Measurements from ENCODE around the gene CES2. TPM values are rescaled to one million over a fixed set of nuclear protein-coding genes. Genes with fewer than 3 reads are reported as not detected.

The CES2 gene
- polyA plus RNA-seq, 4 donors, result 221 to 337 (median 294) TPM

DNA sequence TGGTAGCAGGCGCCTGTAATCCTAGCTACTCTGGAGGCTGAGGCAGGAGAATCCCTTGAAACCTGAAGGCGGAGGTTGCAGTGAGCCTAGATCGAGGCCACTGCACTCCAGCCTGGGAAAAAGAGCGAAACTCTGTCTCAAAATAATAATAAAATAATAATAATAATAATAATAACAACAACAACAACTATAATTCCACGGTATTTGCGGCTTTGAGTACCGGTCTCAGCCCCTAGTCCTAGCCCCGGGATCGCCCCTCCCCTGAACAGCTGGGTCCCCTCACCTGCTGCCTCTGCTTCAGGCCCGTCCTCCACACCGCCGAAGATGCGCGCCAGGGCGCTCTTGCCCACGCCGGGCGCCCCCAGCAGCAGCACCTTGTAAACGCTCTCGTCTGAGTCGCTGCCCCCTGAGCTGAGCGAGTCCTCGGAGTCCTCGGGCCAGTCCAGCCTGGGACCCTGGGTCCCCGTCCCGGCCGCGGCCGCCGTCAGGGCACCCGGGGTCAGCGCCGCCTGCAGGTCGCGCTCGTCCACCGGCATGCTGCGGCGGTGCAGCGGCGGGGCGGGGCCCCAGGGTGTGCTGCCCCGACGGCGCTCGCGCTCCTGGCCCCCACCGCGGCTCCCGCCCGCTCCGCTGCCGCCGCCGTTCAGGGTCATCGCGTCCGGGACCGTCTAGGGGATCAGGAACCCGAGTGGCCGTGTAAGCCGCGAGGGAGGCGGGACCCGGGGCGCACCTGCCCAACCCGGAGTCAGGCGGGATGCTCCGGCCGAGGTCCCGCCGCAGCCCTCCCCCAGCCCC, 10.6 kb upstream of the CES2 start:
- no peak overlapping the region for H3K27ac ChIP-seq (ENCODE audit: low read depth in 1 of 3, low read length in 2 of 3)
- peaks cover 0 to 21% (median 3%) of the 10 kb centered on the region in 3 donors for H3K4me1 ChIP-seq (ENCODE audit: control insufficient read depth in 3 of 3, insufficient read depth in 2 of 3, low read depth in 1 of 3, low read length in 2 of 3)
- WGBS, 3 donors, result 5 to 10% (median 7%) methylated on average over 45 to 72 of the region's 72 CpGs
- DNase-seq (peak; percentile 56 to 69), FAIRE-seq (no peak)
- no peaks in the 10 kb centered on the region for H3K36me3 ChIP-seq (ENCODE audit: control insufficient read depth in 3 of 3, insufficient read depth in 2 of 3, low read depth in 1 of 3, low read length in 3 of 3)
- peaks cover 0 to 31% (median 0%) of the 10 kb centered on the region in 3 donors for H3K27me3 ChIP-seq (ENCODE audit: control insufficient read depth in 3 of 3, insufficient read depth in 3 of 3, low read length in 3 of 3)
- H3K9me3 ChIP-seq (ENCODE audit: control insufficient read depth in 2 of 2, insufficient read depth in 1 of 2, low read depth in 1 of 2, low read length in 1 of 2), result no peaks in the 10 kb centered on the region
- peak overlapping the region; percentile 29 to 58 (median 30) for H3K4me3 ChIP-seq (ENCODE audit: low read depth in 1 of 3, low read length in 3 of 3)

DNA sequence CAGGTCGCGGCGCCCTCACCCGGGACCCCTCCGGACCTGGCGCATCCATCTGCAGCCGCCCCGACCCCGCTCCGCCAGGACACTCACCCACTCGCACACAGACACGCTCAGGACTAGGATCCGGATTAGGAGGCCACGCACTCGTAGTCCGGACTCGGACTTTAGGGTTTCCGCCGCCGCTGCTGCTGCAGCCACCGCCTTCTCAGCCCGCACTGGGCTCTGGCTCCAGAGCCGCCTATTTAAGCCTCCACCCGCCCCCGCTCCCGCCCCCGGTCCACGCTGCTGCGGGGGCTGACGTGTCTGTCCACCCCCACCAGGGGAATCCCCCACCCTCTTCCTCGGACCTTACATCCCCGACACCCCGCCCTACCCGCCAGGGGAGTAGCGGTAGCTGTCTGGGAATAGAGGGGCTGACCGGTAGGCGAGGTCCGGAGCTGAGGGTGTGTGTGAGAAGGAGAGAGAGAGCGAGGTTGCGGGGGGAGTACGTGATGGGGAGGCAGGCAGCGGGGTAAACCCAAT, 9.9 kb upstream of the CES2 start, which contains the start of gene RRAD:
RRAD (minus strand) TSS at position 214 of the 519 bp plus-strand sequence. CDS start 356 bp downstream, outside the sequence.
- Histone ChIP-seq H3K27ac (ENCODE audit: low read depth in 1 of 3, low read length in 2 of 3) (no peak within 1 kb of the TSS), H3K27me3 (ENCODE audit: control insufficient read depth in 3 of 3, insufficient read depth in 3 of 3, low read length in 3 of 3) (peaks cover 0 to 31% (median 0%) of the 10 kb centered on the region in 3 donors), H3K36me3 (ENCODE audit: control insufficient read depth in 3 of 3, insufficient read depth in 2 of 3, low read depth in 1 of 3, low read length in 3 of 3) (peaks cover 0 to 4% (median 0%) of the 10 kb centered on the region in 3 donors), H3K4me1 (ENCODE audit: control insufficient read depth in 3 of 3, insufficient read depth in 2 of 3, low read depth in 1 of 3, low read length in 2 of 3) (peaks cover 0 to 15% (median 3%) of the 10 kb centered on the region in 3 donors), H3K9me3 (ENCODE audit: control insufficient read depth in 2 of 2, insufficient read depth in 1 of 2, low read depth in 1 of 2, low read length in 1 of 2) (no peaks in the 10 kb centered on the region), H3K4me3 (ENCODE audit: low read depth in 1 of 3, low read length in 3 of 3) (peak within 1 kb of the TSS; percentile 29 to 58 (median 30))
- no peak for FAIRE-seq
- 8 to 13% (median 11%) methylated on average over 39 to 42 of the region's 42 CpGs for WGBS, 3 donors
- no peak for DNase-seq

DNA sequence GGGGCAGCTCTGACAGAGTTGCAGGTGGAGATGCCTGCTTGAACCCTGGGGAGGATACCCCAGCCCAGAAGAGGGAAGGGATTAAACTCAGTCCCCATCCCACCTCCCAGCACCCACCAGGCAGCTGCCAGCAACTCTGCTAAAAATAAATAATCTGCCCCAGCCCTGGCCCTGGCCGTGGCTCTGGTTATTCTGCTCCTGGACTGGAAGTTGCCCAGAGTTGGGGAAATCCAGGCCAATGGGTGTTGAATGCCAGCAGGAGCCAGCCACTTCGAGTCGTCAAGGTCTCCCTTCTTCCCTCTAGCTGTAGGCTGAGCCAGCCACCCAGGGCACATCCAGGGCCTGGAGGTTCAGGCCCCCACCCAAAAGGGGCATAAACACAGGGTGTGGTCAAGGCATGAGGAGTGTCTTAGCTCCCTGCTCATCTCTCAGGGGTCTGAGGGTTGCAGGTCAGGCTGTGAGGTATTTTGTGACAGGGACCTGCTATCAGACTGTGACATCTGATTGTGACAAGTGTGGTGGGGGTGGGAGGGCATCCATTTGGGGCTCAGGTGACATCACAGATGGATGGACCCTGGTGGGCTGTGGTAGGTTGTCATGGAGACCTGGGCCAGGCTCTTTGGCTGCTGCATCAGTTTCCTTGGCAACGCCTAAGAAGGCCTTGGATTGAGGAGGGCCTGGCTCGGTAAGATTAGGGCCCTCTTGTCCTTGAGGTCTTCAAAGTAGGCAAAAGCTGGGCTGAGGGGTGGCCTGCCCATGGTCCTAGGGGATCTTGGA, 9.0 kb upstream of the CES2 start:
- H3K27ac ChIP-seq (ENCODE audit: low read depth in 1 of 3, low read length in 2 of 3), result peak overlapping the region in 1 of 3 donors; percentile 29
- peaks cover 0 to 15% (median 3%) of the 10 kb centered on the region in 3 donors for H3K4me1 ChIP-seq (ENCODE audit: control insufficient read depth in 3 of 3, insufficient read depth in 2 of 3, low read depth in 1 of 3, low read length in 2 of 3)
- DNase-seq (no peak), FAIRE-seq (no peak)
- peaks cover 0 to 7% (median 0%) of the 10 kb centered on the region in 3 donors for H3K36me3 ChIP-seq (ENCODE audit: control insufficient read depth in 3 of 3, insufficient read depth in 2 of 3, low read depth in 1 of 3, low read length in 3 of 3)
- H3K9me3 ChIP-seq (ENCODE audit: control insufficient read depth in 2 of 2, insufficient read depth in 1 of 2, low read depth in 1 of 2, low read length in 1 of 2), result no peaks in the 10 kb centered on the region
- 73 to 80% (median 75%) methylated on average over 5 of the region's 5 CpGs for WGBS, 3 donors
- no peak overlapping the region for H3K4me3 ChIP-seq (ENCODE audit: low read depth in 1 of 3, low read length in 3 of 3)
- peaks cover 0 to 31% (median 0%) of the 10 kb centered on the region in 3 donors for H3K27me3 ChIP-seq (ENCODE audit: control insufficient read depth in 3 of 3, insufficient read depth in 3 of 3, low read length in 3 of 3)

DNA sequence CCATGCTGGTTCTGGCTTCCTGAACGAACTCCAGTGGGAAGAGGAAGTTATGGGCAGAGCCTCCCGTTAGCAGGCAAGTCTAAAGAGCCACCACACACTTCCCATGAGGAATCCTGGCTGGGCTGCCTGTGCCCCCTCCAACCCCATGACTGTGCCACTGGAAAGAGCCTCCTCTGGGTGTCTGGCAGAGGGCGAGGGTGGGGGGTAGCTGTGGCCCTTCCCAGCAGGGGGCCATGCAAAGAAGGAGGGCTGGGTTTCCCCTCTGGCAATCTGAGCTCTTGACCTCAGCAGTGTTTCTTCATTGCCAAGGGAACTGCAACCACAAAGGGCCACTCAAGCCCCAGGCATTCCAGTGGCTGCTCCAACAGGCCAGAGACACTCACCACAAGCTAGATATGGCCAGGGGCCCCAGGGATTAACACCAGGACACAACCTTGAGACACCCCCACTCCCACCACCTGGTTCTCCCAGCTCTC, 8.3 kb upstream of the CES2 start:
- H3K9me3 ChIP-seq (ENCODE audit: control insufficient read depth in 2 of 2, insufficient read depth in 1 of 2, low read depth in 1 of 2, low read length in 1 of 2), result no peaks in the 10 kb centered on the region
- DNase-seq (no peak), FAIRE-seq (no peak)
- WGBS, 3 donors, result 48 to 82% (median 59%) methylated on average over 3 of the region's 3 CpGs
- H3K4me3 ChIP-seq (ENCODE audit: low read depth in 1 of 3, low read length in 3 of 3), result no peak overlapping the region
- peaks cover 0 to 31% (median 0%) of the 10 kb centered on the region in 3 donors for H3K27me3 ChIP-seq (ENCODE audit: control insufficient read depth in 3 of 3, insufficient read depth in 3 of 3, low read length in 3 of 3)
- peaks cover 0 to 8% (median 0%) of the 10 kb centered on the region in 3 donors for H3K36me3 ChIP-seq (ENCODE audit: control insufficient read depth in 3 of 3, insufficient read depth in 2 of 3, low read depth in 1 of 3, low read length in 3 of 3)
- peak overlapping the region in 1 of 3 donors; percentile 29 for H3K27ac ChIP-seq (ENCODE audit: low read depth in 1 of 3, low read length in 2 of 3)
- peaks cover 0 to 11% (median 3%) of the 10 kb centered on the region in 3 donors for H3K4me1 ChIP-seq (ENCODE audit: control insufficient read depth in 3 of 3, insufficient read depth in 2 of 3, low read depth in 1 of 3, low read length in 2 of 3)

DNA sequence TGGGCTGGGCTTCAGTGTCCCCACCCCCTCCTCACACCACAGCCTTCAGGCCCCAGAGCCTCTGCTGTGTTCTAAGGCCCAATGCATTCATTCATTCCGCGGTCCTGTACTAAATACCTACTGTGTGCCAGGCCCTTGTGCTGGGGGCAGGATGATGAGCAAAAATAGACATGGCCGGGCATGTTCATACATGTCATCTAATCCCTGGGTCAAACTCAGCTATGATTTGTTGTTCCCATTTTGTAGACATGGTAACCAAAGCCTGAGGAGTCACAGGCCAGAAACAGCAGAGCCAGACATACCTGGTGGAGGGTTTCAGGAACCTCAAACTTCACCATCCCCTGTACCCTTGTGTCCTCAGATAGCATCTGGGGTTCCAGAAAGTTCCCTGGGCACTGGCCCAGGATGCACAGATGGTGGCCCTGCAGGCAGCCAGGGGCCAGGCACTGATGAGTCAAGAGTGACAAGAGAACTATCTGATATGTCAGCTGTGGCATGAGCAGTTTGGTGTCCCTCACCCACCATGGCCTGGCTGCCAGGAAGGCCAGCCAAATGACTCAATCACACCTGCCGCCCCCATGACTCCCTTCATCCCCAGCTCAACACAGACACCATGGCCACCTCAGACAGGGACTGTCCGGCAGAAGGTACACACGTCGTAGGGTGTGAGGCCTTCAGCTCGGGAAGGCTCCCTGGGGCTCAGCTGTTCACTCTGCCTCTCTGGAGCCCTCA, 7.2 kb upstream of the CES2 start:
- peaks cover 0 to 31% (median 0%) of the 10 kb centered on the region in 3 donors for H3K27me3 ChIP-seq (ENCODE audit: control insufficient read depth in 3 of 3, insufficient read depth in 3 of 3, low read length in 3 of 3)
- H3K4me3 ChIP-seq (ENCODE audit: low read depth in 1 of 3, low read length in 3 of 3), result no peak overlapping the region
- peaks cover 0 to 17% (median 0%) of the 10 kb centered on the region in 3 donors for H3K36me3 ChIP-seq (ENCODE audit: control insufficient read depth in 3 of 3, insufficient read depth in 2 of 3, low read depth in 1 of 3, low read length in 3 of 3)
- DNase-seq, result no peak
- no peak for FAIRE-seq
- 90 to 94% (median 90%) methylated on average over 8 of the region's 8 CpGs for WGBS, 3 donors
- no peaks in the 10 kb centered on the region for H3K9me3 ChIP-seq (ENCODE audit: control insufficient read depth in 2 of 2, insufficient read depth in 1 of 2, low read depth in 1 of 2, low read length in 1 of 2)
- no peak overlapping the region for H3K27ac ChIP-seq (ENCODE audit: low read depth in 1 of 3, low read length in 2 of 3)
- peaks cover under 1 to 22% (median 3%) of the 10 kb centered on the region in 3 donors for H3K4me1 ChIP-seq (ENCODE audit: control insufficient read depth in 3 of 3, insufficient read depth in 2 of 3, low read depth in 1 of 3, low read length in 2 of 3)

DNA sequence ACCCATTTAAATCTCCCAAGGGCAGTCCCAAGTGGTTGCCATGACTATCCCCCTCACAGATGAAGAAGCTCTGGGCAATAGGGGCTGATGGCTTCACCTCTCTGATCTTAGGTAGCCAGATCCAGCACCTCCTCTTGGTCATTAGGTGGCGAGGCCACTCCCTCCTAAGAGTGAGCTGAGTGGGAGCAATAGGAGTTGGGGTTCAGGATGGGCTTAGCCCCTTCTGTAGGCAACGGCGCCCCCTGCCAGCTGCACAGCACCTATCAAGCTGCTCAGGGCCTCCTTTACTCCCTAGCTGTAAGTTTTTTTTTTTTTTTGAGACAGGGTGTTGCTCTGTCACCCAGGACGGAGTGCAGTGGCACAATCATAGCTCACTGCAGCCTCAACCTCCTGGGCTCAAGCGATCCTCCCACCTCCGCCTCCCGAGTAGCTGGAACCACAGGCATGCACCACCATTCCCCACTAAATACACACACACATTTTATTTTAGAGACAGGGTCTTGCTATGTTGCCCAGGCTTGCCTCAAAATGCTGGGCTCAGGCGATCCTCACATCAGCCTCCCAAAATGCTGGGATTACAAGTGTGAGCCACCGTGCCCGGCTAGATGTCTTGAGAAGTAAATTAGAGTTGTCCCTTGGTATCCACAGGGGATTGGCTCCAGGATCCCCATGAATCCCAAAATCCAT, 6.5 kb upstream of the CES2 start:
- H3K27me3 ChIP-seq (ENCODE audit: control insufficient read depth in 3 of 3, insufficient read depth in 3 of 3, low read length in 3 of 3), result peaks cover 0 to 26% (median 0%) of the 10 kb centered on the region in 3 donors
- peaks cover 2 to 28% (median 3%) of the 10 kb centered on the region in 3 donors for H3K4me1 ChIP-seq (ENCODE audit: control insufficient read depth in 3 of 3, insufficient read depth in 2 of 3, low read depth in 1 of 3, low read length in 2 of 3)
- H3K27ac ChIP-seq (ENCODE audit: low read depth in 1 of 3, low read length in 2 of 3), result no peak overlapping the region
- H3K36me3 ChIP-seq (ENCODE audit: control insufficient read depth in 3 of 3, insufficient read depth in 2 of 3, low read depth in 1 of 3, low read length in 3 of 3), result peaks cover 0 to 20% (median 0%) of the 10 kb centered on the region in 3 donors
- no peak overlapping the region for H3K4me3 ChIP-seq (ENCODE audit: low read depth in 1 of 3, low read length in 3 of 3)
- FAIRE-seq (no peak), DNase-seq (peak; percentile 61 to 71)
- no peaks in the 10 kb centered on the region for H3K9me3 ChIP-seq (ENCODE audit: control insufficient read depth in 2 of 2, insufficient read depth in 1 of 2, low read depth in 1 of 2, low read length in 1 of 2)
- WGBS, 3 donors, result 66 to 74% (median 73%) methylated on average over 9 to 10 of the region's 10 CpGs

DNA sequence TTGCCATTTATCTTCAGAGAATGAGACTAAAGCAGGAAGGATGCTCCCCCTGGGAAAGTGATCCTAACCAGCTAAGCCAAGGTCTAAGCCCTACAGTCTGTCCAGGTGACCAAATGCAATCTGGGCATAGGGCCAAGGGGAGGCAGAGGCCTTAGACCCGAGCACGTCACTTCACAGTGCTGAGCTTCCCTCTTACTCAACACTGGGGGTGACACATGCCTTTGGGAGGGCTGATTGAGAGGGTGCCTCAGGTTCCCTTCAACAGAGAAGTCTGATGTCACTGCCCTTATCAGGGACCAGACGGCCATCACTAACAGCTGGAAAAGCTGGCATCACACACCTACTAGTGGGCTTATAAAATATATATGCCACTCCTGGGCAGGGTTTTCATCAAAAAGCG, 5.1 kb upstream of the CES2 start:
- H3K27ac ChIP-seq (ENCODE audit: low read depth in 1 of 3, low read length in 2 of 3), result no peak overlapping the region
- no peak overlapping the region for H3K4me3 ChIP-seq (ENCODE audit: low read depth in 1 of 3, low read length in 3 of 3)
- peaks cover 0 to 24% (median 2%) of the 10 kb centered on the region in 3 donors for H3K4me1 ChIP-seq (ENCODE audit: control insufficient read depth in 3 of 3, insufficient read depth in 2 of 3, low read depth in 1 of 3, low read length in 2 of 3)
- peak; percentile 43 to 85 for DNase-seq
- WGBS, 3 donors, result 30 to 60% (median 40%) methylated on average over 4 of the region's 4 CpGs
- no peaks in the 10 kb centered on the region for H3K9me3 ChIP-seq (ENCODE audit: control insufficient read depth in 2 of 2, insufficient read depth in 1 of 2, low read depth in 1 of 2, low read length in 1 of 2)
- peaks cover 0 to 20% (median 0%) of the 10 kb centered on the region in 3 donors for H3K36me3 ChIP-seq (ENCODE audit: control insufficient read depth in 3 of 3, insufficient read depth in 2 of 3, low read depth in 1 of 3, low read length in 3 of 3)
- FAIRE-seq, result no peak
- peaks cover 0 to 13% (median 0%) of the 10 kb centered on the region in 3 donors for H3K27me3 ChIP-seq (ENCODE audit: control insufficient read depth in 3 of 3, insufficient read depth in 3 of 3, low read length in 3 of 3)

Measured in small intestine (tissue), 7 donors.